Sigmoid colon (tissue), 4 donors: ENCODE data around the gene PSMC1.

Source experiments
- EP300 ChIP-seq, 4 donors: sonication (generic); formaldehyde crosslinking; IDR thresholded peaks; one replicate each; pipeline ENCODE4 v1.6.1; 2017; ENCODE audit warnings: antibody characterized with exemption in 4 of 4
- POLR2A ChIP-seq, 2 donors: fragments of 450-650 bp; IDR thresholded peaks; one replicate each; pipeline ENCODE4 v1.6.1; 2016; ENCODE audit warnings: antibody characterized with exemption in 2 of 2, mild to moderate bottlenecking in 2 of 2, moderate library complexity in 2 of 2
- TF ChIP-seq, protein P1 (sequence below), 4 experiments: fragments of 450-650 bp in 3 of 4; fragments of 200-600 bp in 1 of 4; IDR thresholded peaks; one replicate each; pipeline ENCODE4 v1.5.1; 2016 to 2019; ENCODE audit warnings: antibody characterized with exemption in 4 of 4, mild to moderate bottlenecking in 3 of 4, moderate library complexity in 2 of 4

DNA sequence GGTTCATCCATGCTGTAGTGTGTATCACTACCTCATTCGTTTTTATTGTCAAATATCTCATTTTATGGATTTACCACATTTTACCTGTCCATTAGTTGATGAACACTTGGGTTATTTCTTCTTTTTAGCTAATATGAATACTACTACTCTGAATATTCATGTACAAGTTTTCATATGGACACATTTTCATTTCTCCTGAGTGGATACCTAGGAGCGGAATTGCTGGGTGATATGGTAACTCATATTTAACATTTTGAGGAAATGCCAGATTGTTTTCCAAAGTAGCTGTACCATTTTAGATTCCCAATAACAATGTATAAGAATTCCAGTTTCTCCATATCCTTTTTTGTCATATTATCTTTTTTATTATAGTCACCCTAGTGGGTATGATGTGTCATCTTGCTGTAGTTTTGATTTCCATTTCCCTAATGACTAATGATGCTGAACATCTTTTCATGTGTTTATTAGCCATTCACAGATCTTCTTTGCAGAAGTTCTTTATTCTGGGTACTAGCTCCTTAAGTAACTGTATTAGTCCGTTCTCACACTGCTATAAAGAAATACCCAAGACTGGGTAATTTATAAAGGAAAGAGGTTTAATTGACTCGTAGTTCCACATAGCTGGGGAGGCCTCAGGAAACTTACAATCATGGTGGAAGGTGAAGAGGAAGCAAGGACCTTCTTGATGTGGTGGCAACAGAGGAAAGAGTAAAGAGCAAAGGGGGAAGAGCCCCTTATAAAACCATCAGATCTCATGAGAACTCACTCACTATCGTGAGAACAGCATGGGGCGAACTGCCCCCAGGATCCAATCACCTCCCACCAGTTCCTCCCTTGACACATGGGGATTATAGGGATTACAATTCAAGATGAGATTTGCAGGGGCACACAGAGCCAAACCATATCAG, 63.5 kb downstream of the PSMC1 start:
- TF ChIP-seq, protein P1, sequence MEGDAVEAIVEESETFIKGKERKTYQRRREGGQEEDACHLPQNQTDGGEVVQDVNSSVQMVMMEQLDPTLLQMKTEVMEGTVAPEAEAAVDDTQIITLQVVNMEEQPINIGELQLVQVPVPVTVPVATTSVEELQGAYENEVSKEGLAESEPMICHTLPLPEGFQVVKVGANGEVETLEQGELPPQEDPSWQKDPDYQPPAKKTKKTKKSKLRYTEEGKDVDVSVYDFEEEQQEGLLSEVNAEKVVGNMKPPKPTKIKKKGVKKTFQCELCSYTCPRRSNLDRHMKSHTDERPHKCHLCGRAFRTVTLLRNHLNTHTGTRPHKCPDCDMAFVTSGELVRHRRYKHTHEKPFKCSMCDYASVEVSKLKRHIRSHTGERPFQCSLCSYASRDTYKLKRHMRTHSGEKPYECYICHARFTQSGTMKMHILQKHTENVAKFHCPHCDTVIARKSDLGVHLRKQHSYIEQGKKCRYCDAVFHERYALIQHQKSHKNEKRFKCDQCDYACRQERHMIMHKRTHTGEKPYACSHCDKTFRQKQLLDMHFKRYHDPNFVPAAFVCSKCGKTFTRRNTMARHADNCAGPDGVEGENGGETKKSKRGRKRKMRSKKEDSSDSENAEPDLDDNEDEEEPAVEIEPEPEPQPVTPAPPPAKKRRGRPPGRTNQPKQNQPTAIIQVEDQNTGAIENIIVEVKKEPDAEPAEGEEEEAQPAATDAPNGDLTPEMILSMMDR (IDR thresholded peaks at IDR 0.05) = no peak
- TF ChIP-seq POLR2A (IDR thresholded peaks at IDR 0.05) (no peak), EP300 (IDR thresholded peaks at IDR 0.05) (no peak)
